ENCODE results near the gene CHMP6. TPM values are rescaled to one million over a fixed set of nuclear protein-coding genes. Genes with fewer than 3 reads are reported as not detected.

Gene CHMP6
- total RNA-seq, 1 experiment from 2014 or later, result 23.5 TPM

DNA sequence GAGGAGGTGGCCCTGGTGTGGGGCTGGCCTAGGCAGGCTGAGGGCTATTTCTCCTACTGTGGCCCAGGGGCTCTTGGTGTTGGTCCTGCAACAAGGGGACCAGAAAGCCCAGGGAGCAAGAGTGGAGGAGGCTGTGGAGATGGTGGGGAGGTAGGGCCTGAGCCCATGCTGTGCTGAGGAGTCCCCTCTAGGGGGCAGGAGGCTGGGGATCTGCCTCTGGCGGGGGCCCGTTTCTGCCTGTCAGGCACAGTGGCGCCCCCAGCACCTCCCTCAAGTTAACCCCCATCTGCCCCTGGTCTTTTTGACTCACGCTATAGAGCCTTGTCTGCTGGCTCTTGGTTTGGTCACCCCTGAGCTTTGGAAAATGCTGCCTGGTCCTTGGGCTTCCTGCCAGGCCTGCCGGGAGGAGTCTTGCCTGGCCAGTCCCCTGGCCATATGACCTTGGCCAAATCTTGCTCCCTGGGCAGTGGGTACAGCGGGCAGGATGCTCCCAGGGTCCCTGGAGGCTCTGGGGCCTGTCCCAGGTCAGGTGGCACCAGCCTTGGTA, 49.2 kb downstream of the CHMP6 start:
- in situ Hi-C loops (cut with HindIII; ENCODE audit: low pct_unique_long_range_greater_than_20kb, low sequenced_read_pairs), result no loop called here
- DNase-seq (ENCODE audit: low read depth, low spot score), result peak; percentile 66

DNA sequence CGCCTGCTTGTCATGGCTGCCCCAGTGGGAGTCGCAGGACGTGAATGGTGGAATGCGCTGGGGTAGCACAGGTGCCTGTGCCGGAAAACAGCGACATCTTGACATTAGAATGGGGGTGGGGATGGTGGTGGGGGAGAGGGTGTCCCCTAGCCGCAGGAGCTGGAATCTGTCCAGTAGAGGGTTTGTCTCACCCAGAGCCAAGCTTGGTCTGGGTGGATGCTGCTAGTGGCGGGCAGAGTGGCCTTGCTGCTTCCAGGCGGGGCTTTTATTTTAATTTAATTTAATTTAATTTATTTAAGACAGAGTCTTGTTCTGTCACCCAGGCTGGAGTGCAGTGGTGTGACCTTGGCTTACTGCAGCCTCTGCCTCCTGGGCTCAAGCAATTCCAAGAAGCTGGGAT, 51.0 kb downstream of the CHMP6 start:
- in situ Hi-C loops (cut with HindIII; ENCODE audit: low pct_unique_long_range_greater_than_20kb, low sequenced_read_pairs), result no loop called here
- no peak for DNase-seq (ENCODE audit: low read depth, low spot score)

DNA sequence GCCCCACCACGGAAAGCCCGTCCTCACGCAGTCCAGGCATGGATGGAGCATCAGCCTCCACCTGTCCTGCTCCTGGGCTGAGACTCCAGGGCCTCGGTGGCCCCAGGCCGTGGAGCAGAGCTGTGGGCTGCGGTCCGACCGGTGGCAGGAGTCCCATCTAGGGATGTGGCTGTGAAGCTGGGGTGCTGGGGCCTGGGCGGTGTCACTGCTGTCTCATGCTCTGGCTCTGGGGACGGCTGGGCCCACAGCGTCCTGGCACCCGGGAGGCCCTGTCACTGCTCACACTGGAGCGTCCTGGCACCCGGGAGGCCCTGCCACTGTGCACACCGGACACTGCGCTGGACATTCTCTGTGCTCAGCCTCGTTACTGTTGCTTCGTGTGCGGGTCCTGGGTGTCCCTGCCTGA, 51.7 kb downstream of the CHMP6 start:
- no peak for DNase-seq (ENCODE audit: low read depth, low spot score)
- in situ Hi-C loops (cut with HindIII; ENCODE audit: low pct_unique_long_range_greater_than_20kb, low sequenced_read_pairs), result no loop called here

DNA sequence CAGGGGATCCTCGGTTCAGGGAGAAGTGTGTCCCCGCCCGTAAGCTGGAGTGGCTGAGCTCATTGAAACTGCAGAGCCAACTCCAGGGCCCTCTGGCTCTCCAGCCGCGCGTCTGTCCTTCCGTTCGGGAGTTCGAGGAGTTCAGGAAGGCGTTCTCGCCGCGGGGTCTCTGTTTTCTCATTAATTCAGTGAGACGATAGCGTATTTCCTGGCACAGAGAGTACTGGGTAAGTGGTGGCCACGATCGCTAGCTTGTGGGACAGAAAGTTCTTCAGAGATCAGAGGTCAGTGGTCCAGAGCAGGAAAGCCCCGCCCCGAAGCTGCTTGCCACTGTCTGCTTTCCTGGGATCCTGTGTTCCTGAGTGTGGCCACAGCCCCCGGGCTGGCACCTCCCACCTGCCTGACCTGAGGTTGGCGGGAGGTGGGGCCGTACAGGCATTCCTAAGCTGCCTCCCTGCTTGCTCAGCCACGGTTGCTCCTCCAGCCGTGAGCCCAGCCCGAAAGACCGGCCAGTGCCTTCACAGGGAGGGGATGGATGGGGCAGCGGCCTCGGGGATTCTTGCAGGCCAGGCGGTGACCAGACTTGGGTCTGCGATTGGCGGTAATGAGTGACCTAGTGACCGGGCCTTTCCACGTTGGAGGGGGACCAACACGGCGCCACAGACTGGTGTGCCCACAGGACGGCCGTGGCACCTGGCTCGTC, 52.2 kb downstream of the CHMP6 start:
- in situ Hi-C loops (cut with HindIII; ENCODE audit: low pct_unique_long_range_greater_than_20kb, low sequenced_read_pairs), result no loop called here
- DNase-seq (ENCODE audit: low read depth, low spot score), result no peak

DNA sequence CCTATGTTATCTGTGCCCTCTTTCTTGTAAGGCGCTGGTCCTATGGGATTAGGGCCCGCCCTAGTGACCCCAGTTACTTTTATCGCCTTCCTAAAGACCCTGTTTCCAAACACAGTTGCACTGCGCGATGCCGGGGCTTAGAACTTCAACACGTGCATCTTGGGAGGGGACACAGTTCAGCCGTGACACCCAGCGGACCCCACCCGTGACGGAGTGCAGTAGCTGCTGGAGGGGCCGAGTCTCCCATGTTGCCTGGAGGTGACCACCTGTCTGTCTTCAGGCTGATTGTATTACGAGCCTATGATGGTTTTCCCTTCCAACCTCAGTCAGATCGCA, 52.8 kb downstream of the CHMP6 start:
- DNase-seq (ENCODE audit: low read depth, low spot score), result no peak
- in situ Hi-C loops (cut with HindIII; ENCODE audit: low pct_unique_long_range_greater_than_20kb, low sequenced_read_pairs), result no loop called here

DNA sequence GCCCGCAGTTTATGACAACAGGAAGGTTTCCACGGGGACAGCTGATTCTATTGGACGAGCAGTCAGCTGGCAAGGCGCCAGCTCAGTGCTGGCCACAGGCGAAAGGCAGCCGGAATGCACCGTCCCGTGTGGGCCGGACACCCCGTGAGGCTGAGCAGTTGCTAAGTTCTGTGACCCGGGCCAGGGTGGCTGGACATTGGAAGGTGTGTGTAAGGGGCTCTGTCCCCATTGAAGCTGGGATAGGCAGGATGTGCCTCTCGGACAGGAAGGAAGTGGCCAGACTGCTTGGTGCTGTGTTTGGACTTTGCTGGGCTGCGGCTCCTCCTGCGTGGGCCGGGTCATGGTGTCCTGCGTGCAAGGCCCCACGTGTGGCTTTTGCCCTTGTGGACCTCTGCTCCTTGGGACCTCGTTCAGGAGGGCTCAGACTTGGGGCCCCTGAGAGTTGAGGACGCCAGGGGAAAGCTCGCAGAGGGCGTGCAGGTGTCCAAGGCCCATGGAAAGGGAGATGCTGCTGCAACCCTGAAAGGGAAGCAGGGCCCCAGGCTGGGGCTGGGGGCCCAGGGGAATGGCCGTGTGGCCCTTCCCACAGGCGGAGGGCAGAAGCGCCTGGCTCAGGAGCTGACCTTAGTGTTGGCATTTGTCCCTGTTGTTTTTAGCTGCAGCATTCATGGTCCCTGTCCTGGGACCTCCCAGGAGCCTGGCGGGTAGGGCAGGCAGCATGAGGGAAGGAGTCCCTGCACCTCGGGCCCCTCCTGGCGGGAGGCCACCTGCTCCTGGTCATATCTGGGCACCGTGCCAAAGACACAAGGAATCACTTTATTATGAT, 53.3 kb downstream of the CHMP6 start:
- DNase-seq (ENCODE audit: low read depth, low spot score), result no peak
- in situ Hi-C loops (cut with HindIII; ENCODE audit: low pct_unique_long_range_greater_than_20kb, low sequenced_read_pairs), result no loop called here

DNA sequence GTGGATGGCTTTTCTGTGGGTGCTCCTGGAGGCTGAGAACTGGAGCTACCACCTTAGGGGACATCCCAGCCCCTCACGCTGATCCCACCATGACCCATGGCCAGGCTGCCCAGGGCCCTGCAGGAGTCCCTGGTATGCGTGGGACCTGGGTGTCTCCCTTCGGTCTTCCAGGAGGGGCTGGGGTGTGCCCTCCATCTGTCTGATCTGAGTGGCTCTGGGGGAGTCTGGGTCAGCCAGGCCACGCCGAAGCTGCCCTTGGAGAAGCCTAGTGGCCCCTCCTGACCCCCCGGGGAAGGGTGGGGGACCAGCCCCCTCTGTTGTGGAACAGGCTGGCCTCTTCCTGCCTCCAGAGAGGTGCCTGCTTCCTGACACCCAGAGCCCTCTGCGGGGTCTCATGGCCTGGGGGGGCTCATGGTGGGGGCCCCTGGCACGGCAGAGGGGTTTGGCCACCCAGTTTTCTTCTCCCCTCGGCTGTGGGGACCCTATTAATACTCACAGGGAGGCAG, 54.0 kb downstream of the CHMP6 start:
- in situ Hi-C loops (cut with HindIII; ENCODE audit: low pct_unique_long_range_greater_than_20kb, low sequenced_read_pairs), result no loop called here
- DNase-seq (ENCODE audit: low read depth, low spot score), result no peak

DNA sequence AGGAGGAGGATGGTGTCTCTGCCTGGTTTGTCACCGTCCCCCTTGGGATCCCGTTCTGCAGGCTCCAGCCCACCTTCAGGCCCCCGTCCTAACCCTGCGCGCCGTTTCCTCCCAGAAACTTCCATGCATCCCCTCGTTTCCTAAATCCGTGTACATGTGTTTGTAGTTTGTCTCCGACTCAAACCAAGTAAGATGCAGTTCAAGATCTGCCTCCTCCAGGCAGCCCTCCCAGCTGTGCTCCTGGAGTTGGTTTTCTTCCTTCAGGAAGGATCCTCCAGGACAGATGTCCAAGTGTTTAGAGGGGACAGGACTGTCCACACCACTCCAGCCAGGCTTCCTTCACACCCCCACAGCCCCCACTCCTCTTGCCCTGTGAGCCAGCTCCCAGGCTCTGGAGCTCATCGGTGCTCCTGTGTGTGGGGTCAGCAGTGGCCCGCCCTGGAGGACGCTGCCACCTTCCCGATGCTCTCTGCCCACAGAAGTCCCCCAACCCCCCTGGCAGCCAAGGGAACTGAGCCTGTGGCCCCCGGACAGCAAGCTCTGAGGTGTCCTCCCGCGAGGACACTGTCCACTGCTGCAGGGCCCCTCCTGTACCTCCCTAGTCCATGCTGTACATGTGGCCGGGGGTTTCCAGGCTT, 54.6 kb downstream of the CHMP6 start:
- in situ Hi-C loops (cut with HindIII; ENCODE audit: low pct_unique_long_range_greater_than_20kb, low sequenced_read_pairs), result no loop called here
- no peak for DNase-seq (ENCODE audit: low read depth, low spot score)

DNA sequence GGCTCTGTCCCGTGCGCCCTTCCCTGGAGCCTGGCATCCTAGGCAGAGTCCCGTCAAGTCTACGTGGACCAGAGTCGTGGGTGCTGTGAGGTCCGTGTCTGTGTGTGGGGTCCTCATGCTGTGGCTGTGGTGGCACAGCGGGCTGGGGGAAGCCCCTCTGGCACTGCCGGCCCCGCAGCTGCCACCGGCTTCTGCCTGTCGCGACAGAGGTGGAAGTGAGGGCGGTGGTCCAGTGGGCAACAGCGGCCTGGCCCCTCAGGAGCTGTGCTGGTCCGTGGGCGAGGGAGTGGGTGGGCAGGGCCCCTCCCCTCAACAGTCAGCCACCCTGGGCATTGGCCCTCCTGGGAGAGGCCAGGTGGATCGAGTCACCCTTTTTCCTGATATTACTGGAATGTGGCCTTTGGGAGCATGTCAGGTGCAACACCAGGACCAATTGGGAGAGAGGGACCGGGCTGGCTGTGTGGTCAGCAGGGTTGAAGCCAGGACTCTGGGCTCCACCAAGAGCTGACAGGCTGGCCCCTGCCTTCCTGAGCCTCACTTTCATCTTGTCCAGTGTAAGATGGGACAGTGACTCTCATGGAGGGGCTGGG, 55.2 kb downstream of the CHMP6 start:
- in situ Hi-C loops (cut with HindIII; ENCODE audit: low pct_unique_long_range_greater_than_20kb, low sequenced_read_pairs), result no loop called here
- no peak for DNase-seq (ENCODE audit: low read depth, low spot score)

DNA sequence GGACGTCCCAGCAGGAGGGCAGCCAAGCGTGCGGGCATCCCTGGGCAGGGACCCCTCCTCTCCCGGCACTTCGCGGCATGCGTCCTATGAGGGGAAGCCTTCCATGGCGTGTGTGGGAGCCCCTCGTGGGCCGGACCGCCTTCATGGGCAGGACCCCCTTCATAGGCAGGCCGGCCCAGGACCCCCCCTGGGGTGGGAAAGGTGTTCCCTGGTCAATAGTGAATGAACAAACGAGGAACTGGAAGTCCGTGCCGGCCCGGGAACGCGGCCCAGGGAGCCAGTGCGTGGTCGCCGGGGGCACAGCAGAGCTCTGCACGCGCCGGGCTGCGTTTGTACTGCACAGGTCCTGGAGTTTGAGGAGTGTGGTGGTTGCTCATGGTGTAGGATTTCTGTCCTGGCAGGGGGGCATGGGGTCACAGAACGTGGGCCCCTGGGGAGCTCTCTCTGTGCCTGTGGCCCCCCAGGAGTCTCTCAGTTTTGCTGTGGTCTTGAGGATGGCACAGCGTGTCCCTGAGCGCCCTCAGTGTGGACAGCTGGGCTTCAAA, 57.3 kb downstream of the CHMP6 start:
- in situ Hi-C loops (cut with HindIII; ENCODE audit: low pct_unique_long_range_greater_than_20kb, low sequenced_read_pairs), result no loop called here
- DNase-seq (ENCODE audit: low read depth, low spot score), result no peak

DNA sequence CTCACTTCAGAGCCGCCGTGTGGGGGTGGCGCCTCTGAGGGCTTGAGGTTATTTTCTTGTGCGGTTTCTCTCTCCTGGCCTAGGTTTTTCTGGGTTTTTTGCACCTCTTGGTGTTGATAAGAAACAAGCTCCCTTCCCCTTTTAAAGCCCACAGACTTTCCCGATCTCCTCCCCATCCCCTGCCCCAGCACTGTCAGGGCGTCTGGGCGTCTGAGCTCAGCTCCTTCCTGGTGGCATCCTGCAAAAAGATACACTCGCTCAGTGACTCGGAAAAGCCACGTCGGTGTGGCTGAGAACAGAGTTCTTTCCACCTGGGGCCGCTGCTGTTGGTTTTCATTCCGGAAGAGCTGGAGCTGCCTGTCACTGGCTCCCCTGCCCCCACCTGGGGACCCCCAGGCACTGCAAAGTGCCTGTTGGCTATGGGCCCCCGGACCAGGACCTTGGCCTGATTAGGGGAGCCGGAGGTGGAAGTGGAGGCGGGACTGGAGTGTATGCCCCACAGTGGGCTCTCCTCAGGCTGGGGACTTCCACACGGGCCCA, 57.8 kb downstream of the CHMP6 start:
- DNase-seq (ENCODE audit: low read depth, low spot score), result no peak
- in situ Hi-C loops (cut with HindIII; ENCODE audit: low pct_unique_long_range_greater_than_20kb, low sequenced_read_pairs), result no loop called here

Other genes with a start within 250 kb of the CHMP6 start
- 26.7 and 33.6 TPM in 2 replicates for gene BAIAP2, start 43.3 kb downstream of the CHMP6 start, total RNA-seq (2014; rRNA removed; shearing (Covaris generic))
- gene PVALEF, start 173.7 kb downstream of the CHMP6 start, total RNA-seq (2014; rRNA removed; shearing (Covaris generic)), result not detected in 2 replicates
- 6.9 and 9.3 TPM in 2 replicates for gene AATK, start 174.4 kb downstream of the CHMP6 start, total RNA-seq (2014; rRNA removed; shearing (Covaris generic))
- gene CEP131, start 231.1 kb downstream of the CHMP6 start, total RNA-seq (2014; rRNA removed; shearing (Covaris generic)), result 26.4 and 27.0 TPM in 2 replicates
- 29.8 and 31.7 TPM in 2 replicates for gene TEPSIN, start 247.2 kb downstream of the CHMP6 start, total RNA-seq (2014; rRNA removed; shearing (Covaris generic))
- gene NDUFAF8, start 247.5 kb downstream of the CHMP6 start, total RNA-seq (2014; rRNA removed; shearing (Covaris generic)), result 171 and 174 TPM in 2 replicates

Data from SK-MEL-5 (cell line).